ENCODE data around the gene CCNDBP1.
"Not testable (repeated sequence)": the region's sequence is repeated elsewhere in the genome, so short reads cannot be mapped to it uniquely, and the experiment has no call there.

The CCNDBP1 gene

DNA sequence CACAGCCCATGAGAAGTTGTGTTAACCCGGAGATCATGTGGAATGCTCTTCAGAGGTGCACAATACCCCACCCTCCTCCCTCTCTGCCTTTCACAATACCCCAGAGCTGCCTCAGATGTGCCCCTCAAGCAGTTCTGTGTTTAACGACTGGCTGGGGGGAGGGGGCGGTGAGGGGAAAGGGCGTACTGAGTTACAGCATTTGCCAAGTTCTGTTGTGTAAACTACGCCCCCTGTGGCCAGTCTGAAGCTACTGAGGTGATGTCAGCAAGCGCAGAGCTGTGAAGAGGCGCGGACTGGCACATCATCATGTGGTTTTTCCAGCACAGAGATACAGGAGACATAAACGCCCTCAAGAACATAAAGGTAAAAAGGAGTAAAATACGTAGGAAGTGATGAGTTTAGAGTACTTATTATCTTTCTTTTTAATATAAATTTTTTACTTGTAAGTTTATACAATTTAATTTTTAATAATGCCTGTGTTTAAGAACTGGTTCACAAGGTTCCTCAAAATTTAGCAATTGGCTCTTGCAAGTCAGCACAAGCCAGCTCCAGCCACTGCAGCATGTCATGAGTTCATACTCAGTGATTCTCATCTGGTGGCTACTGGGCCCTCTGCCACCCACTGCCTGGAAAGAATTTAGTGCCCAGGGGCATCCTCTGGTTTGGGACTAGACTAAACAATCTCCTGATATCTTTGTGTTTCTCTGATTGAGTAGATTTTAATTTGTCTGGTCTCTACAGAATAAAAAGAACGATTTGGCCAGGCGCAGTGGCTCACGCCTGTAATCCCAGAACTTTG lies 33.9 kb downstream of the CCNDBP1 start:
- no peak for DNase-seq

DNA sequence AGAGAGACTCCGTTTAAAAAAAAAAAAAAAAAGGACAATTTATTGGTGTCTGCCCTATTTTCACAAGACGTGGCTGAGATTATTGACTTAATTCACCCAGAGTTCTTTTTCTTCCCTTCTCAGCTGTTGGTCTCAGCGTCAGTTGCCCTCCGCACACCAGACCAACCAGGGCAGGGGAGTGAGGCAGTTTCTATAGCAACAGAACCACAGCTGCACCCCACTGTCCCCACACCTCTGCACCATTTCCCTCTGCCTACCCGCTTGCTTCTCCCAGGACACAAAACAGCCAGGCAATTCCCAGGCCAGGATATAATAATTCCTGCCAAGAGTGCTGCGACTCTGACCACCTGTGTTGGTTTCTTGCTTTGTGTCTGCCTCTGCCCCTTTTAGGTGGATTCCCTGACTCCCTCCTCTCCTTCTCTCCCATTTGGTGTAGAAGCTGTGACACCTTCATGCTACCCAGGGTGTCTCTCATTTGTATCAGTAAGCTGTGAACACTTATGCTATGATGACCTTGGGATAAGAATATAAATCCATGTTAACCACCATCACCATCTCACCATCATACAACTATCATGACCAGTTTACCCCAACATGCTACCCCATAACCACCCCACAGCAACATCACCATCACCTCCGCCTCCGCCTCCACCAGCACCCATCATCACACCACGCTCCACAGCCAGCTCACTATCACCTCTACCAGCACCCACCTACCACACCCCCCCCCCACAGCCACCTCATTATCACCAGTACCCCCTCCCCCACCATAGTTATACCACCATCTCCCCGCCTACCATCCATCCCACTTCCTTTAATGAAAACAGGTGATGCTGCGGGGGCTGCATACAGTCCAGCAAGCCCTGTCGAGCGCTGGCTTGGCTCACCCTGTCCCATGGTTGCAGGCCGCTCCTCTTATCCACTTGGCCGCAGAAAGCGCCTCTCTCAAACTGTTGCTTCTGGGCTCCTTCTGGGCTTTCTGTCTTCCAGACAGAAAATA lies 35.0 kb downstream of the CCNDBP1 start:
- DNase-seq = no peak

DNA sequence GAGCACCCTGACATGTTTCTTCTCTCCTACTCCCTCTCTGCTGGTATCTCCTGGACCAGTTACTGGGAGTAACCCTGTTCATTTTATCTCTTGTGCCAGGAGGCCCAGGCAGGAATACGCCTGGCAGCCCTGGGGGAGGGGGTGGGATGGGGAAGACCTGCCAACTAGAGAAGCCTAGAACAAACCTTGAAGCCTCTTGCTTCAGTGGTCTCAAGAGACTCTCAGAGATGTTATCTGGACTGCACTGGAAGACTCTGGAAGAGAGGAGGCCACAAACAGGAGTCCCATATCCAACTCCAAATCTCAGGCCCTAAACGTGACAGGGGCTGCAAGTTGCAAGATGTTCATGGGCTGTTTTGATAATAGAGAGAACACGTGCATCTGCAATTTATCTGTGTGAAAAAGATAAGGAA lies 35.8 kb downstream of the CCNDBP1 start, which contains the start of gene EPB42:
TSS of gene EPB42 (minus strand) at position 28 of the 413 bp plus-strand sequence. CDS start 193 bp downstream, outside the sequence.
- DNase-seq = no peak

DNA sequence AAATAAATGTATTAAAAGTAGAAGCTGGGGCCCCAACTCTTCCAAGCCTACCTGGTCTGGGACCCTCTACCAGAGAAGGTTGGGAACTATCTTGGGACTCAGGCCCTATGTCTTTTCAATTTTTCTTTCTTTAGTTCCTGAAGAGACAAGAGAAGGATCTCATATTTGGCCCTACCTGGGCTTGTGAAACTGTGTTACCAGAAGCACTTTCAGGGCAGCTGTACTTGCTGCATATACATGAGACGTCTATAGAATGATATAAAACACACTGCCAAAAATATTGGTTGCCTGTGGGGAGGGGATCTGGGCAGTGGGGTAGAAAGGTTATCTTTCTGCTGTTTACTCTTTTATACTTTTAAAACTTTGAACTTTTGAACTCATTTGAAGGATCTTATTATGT lies 36.2 kb downstream of the CCNDBP1 start:
- DNase-seq = no peak

DNA sequence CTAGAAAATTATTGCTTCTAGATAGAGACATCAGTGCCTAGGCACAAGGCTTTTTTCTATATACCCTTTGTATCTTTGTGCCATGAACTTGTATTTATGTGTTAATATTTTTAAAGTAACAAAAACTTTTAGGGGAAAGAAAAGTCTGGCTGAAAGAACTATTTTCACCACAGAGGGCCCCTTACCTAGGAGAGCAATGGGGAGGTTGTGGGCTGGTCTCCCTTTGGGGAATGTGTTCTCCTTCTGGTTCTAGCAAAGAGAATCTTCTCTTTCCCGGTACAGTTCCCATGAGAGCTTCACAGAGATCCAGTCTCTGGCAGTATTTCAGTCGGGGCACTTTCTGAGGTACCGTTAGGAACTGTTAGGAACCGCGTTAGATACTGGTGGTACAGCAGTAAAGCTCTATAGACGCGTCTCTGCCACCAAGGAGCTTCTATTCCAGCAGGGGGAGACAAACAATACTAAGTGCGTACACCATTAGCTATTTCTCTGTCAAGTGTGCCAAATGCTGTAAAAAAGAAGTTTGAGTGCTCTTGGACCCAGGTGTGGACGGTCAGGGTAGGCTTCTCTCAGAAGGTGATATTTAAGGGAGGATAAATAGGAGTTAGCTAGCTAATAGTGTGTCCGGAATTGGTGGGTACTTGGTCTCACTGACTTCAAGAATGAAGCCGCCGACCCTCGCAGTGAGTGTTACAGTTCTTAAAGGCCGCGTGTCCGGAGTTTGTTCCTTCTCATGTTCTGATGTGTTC lies 40.2 kb downstream of the CCNDBP1 start:
- DNase-seq = peak; percentile 18 to 31

DNA sequence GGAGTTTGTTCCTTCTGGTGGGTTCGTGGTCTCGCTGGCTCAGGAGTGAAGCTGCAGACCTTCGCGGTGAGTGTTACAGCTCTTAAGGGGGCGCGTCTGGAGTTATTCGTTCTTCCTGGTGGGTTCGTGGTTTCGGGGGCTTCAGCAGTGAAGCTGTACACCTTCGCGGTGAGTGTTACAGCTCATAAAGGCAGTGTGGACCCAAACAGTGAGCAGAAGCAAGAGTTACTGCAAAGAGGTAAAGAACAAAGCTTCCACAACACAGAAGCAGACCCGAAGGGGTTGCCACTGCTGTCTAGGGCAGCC lies 40.7 kb downstream of the CCNDBP1 start:
- DNase-seq = not testable (repeated sequence)

DNA sequence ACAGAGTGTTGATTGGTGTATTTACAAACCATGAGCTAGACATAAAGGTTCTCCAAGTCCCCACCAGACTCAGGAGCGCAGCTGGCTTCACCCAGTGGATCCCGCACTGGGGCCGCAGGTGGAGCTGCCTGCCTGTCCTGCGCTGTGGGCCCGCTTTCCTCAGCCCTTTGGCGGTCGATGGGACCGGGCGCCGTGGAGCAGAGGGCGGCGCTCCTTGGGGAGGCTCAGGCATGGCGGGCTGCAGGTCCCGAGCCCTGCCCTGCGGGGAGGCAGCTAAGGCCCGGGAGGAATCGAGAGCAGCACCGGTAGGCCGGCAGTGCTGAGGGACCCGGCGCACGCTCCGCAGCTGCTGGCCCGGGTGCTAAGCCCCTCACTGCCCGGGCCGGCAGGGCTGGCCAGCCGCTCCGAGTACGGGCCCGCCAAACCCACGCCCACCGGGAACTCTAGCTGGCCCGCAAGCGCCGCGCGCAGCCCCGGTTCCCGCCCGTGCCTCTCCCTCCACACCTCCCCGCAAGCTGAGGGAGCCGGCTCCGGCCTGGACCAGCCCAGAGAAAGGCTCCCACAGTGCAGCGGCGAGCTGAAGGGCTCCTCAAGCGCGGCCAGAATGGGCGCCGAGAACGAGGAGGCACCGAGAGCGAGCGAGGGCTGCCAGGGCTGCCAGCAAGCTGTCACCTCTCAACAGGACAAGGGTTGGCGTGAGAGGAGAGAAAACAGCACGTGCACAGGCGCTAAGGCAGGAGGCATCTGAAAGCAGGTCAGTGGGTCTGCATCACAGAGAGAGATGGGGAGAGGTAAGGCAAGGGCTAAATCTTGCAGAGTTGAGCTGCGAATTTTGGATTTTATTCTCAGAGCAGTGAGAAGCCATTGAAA lies 41.5 kb downstream of the CCNDBP1 start:
- no peak for DNase-seq

DNA sequence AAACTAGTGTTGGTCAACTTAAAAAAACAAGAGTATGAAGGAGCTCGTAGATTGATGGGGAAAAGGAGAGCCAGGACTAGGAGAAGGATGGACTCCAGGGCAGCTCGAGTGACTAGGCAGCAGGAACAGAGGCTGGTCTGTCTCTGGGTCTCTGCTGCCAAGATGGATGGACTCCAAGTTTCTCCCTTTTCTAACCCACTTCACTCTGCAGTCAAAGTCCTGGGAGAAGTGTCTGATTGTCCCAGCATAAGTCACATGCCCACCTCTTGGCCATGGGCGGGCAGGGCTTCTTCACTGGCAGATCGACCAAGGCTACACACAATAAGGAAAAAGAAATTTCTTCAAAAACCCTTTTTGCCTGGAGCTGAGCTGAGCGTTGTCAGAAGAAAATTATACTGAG lies 44.8 kb downstream of the CCNDBP1 start:
- DNase-seq = no peak

DNA sequence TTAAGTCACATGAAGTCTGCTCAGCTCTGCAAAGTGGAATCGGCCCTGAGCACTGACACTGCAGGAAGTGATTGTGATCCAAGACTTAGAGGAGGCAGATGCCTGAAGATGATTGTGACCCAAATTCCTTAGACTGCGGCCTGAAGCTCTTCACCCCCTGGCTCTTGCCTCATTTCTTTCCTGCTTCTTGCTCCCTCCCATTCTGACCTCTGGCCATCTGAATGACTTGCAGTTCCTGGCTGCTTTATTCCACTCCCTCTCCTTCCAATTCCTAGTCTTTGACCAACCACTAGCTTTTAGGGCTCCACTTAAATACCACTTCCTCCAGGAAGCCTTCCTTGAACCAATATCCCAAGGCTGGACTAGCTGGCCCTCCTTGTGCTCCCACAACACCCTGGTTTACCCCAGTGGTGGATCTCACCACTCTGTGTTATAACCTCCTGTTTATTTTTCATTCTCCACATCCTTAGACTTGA lies 45.5 kb downstream of the CCNDBP1 start:
- DNase-seq = no peak

DNA sequence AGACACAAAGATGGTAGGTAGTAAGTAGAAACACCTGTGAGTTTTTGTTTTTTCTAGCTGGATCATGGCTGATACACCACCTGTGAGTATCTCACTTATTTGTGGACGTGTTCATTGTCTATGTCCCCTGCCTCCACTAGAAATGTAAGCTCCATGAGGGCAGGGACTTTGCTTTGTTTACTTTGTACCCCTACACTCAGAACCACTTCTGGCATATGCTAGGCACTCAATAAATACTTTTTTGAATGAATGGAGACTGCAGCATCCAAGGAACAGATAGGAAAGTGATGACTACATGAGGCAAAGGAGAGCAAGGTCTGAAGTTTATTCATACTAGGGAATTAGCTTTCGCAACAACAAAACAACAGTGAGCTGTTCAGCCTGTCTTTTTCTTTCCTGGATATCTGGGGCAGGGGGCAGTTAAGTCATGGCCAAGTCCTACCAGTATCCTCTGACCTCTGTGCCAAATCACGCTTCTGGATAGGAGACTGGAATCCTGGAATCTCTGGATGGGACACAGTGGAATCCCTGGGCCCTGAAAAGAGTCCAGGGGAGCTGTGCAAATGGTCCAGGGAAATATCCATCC lies 47.2 kb downstream of the CCNDBP1 start:
- DNase-seq = no peak

DNA sequence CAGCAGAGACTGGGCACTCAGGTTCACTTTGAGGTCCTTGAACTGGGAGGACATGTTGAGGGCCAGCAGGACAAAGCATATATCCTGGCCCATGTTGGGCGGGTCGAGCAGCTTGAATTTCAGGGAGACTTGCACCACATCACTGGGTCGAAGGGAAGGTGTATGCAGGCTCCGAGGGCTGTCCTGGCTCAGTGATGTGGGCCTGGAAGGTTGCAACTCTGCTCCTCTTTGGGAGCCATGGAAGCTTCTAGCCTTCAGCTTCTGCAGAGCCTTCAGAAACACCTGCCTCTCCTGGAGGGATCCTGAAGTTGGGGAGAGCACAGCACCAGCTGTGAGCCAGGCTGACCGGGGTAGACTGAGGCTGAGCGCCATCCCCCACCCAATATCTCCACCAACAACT lies 50.3 kb downstream of the CCNDBP1 start:
- DNase-seq = no peak

DNA sequence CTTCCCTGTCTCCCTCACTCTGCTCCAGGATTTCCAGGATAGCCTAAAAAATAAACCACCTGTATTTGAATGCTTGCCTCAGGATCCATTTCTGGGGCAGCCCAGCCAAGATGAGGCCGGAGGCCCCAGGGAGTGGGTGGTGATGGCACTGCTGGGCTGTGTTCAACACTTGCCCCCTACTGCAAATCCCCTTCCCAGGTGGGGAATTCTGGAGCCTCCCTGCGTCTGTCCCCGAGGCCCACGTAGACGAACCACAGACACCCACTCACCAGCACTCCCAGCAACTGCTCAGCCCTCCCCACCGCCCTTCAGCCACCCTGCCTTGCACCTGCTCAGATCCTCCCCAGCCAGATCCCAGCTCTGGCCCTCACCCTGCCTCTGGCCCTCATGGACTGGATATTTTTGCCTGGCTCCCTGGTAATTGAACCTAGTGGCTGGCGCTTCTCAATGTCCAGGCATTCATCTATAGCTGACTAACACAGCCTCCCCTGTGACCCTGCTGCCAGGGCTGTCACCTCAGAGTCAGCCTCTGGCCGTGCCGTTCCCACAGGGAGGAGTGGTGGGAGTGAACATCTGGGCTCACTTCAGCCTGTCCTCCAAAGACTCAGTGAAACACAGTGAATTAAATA lies 52.8 kb downstream of the CCNDBP1 start:
- DNase-seq = no peak

DNA sequence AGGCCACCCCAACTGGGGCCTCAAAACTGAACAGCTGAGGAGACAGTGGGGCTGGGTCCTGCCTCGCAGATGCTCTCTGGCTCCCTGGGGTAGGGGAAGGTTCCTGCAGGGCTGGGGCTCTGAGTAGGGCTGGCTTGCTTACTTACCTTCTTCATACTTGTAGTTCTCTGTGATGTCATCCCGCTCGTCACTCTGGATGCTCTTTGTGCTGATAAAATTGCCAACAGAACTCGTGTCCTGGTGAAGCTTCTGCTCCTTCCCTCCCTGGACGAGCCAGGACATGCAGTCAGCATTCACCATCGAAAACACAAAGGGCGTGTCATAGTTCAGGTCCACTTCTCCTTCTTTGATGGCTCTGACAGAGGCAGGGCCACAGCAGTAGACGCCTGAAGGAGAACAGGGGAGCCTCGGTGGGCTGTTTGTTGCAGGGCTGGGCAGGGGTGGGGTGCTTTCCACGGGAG lies 53.5 kb downstream of the CCNDBP1 start:
- no peak for DNase-seq

DNA sequence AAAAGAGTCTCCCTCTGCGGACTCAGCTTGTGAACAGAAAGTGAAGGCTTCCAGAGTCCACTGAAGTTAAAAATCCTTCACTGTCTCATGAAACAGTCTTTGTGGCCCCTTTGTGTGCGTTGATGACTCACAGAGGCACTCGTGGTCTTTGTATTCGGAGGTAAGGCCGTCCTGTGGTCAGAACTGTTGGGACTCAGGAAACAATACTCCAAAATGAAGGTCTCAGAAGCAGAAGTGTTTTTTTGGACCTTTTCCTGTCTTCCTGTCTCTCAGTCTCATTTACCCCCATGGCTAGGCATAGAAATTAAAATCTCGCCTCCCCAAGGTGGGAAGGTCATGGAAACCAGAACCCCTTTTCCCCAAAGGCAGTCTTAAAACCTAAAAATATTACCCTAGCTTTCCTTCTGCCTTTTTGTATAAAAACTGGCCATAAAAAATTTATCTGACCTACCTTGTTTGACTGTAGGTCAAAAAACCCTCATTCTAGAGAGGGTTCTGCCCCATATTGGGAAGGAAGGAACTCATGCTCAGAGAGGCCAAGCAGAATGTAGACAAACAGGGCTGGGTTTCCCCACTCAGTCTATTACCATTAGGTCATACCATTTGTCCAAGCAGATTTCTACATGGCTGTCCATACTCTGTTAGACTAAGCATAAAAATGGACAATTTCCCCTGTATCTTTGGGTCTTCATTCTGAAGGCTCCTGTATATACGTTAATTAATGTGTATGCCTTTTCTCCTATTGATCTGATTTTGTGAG lies 54.7 kb downstream of the CCNDBP1 start:
- no peak for DNase-seq

DNA sequence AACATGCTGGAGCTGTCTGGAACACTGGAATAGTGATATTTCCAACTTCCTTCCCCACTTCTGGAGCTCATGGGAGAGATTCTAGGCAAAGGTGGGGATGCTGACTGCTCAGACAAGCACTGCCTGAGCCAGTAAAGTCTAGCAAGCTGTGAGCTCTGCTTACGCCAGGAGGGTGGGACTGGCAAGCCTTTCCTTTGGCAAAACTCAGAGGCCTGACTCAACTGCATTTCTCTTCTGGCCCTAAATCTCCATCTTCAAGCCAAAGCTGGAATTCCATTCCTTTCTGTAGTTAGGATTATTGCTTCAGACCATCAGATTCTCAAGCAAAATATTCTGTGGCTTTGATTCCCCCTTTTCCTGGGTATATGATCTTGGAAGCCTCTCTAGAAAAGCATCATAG lies 55.9 kb downstream of the CCNDBP1 start:
- no peak for DNase-seq

DNA sequence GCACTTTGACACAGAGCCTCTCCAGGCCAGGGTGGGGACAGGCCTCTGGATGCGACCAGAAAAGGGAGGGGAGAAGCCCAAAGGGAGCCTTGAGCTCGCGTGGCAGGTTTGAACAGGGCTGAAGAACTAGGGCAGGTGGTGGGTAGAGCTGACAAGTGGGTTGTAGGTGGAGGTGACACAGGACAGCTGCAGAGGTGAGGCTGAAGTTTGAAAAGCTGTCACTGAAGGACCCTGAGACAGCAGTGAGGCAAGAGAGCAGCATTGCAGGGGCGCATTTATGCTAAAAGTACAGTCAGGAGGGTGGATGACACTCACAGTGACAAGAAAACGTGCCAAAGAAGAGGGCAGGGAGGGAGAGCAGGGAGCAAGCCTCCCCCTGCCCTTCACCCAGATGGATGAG lies 57.4 kb downstream of the CCNDBP1 start:
- DNase-seq = no peak

DNA sequence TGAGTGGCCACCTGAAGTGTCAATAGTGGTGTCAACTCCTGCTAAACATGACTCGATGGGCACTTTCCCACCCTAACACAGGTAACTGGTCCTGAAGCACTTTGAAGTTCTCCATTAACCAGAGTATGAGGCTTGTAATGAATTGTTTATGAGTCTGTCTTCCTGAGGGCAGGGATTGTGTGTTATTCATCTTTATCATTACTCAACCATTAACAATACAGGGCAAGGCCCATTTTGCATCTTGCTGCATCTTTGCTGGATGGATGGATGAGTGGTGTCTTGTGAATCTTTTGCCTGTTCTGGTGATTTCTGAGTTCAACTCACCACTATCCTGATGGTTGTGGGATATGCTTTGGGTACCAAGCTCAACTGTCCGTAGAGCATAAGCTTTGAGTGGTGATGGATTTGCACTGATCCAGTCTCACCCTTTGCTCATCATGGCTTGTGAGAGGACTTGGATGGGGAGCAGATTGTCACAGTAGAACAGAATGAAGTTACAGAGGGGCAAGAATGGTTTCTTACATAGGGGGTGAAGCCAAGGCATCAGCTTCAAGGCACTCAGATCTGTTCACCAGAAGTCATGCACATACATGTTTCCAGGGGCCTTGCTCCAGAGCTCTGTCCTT lies 57.9 kb downstream of the CCNDBP1 start:
- no peak for DNase-seq

DNA sequence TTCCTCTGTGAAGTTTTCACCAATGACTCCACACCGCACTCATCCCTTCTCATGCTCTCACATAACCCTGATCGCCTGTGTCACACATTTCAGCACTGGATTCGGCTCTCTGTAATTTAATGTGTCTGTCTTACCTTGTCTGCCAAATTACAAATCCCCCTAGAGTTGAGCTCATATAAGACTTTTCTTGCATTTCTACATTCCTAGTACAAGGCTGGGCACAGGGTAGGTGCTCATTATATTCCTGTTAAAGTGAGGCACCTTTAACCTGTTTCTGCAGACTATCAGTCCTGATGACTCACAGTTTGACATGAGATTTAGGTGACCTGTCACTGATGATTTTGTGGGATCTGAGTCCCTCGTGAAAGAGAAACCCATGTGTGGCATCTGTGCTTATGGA lies 58.9 kb downstream of the CCNDBP1 start:
- DNase-seq = no peak

DNA sequence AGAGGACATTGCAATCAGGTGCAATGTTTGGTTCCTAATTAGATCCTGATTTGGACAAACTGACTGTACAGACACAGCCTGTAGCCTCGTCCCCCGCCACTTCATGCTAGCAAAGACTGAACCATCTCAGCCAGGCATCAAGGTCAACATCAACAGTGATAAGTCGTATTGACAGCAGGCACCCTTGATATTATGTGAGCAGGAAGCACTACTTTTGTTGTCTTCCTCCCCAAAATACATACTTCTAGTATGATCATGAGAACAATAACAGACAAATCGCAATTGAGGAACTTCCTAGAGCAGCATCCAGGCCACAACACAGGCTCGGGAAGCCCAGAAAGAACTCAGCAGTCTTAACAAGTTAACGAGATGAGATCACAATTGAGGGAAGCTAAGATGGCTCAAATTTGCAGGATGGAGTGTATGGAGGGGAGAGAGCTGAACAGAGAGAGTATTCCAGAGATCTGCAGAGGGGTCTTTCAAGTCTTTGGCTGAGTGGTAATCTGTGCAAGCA lies 61.1 kb downstream of the CCNDBP1 start:
- DNase-seq = no peak
